Inferior parietal cortex (tissue), 1 donor: ENCODE measurements around the gene ABHD12.

Experiments
- DNase-seq: peaks from one replicate; pipeline ENCODE4 v3.0.0-alpha.2; 2016; ENCODE audit errors: extremely low spot score

ABHD12 gene

GRCh38 chr20:25382704-25383370, 7.8 kb downstream of the ABHD12 start:
- no peak for DNase-seq

DNA sequence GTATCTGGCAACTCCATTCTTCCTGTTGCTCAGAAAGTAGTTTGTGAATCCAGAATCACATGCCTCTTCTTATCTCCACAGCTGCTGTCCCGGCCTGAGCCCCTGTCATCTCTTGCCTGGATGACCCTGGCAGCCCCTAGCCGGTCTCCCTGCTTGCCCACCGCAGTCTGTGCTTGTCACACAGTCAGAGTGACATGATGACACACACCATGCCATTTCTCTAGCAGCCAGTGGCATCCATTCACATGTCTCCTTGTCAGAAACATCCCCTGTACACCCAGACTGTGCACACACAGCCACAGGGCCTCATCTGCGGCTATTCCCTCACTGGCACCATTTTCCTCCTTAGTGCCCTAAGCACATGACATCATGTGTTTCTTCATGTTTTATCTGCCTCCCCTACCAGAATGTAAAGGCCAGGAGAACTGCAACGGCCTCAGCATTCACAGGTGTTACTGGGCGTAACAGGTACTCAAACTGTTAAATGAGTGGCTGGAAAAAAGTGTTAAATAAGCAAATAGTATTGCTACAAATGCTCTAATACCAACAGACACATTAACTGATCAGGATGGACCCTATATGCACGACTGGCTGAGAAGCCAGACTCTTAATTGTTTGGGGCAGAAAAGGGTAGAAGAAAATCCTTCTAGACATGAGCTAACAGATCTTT, 9.6 kb downstream of the ABHD12 start:
- DNase-seq, result no peak

GRCh38 chr20:25378884-25379733, 11.5 kb downstream of the ABHD12 start:
- DNase-seq, result no peak

GRCh38 chr20:25378189-25378883, 12.3 kb downstream of the ABHD12 start:
- no peak for DNase-seq

GRCh38 chr20:25376886-25377285, 13.7 kb downstream of the ABHD12 start:
- DNase-seq, result no peak

GRCh38 chr20:25376236-25376635, 14.4 kb downstream of the ABHD12 start:
- DNase-seq, result no peak

DNA sequence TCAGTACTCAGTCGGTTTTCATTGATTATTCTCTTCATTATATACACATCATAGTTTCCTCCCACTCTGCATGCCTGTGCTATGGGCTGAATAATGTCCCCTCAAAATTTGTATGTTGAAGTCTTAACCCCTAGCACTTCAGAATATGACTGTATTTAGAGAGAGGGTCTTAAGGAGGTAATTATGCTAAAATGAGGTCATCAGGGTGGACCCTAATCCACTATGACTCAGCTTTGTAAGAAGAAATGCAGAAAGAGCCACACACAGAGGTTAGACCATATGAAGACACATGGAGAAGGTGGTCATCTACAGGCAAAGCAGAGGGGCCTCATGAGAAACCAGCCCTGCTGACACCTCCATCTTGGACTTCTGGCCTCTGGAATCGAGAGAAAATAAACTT, 15.8 kb downstream of the ABHD12 start:
- no peak for DNase-seq

DNA sequence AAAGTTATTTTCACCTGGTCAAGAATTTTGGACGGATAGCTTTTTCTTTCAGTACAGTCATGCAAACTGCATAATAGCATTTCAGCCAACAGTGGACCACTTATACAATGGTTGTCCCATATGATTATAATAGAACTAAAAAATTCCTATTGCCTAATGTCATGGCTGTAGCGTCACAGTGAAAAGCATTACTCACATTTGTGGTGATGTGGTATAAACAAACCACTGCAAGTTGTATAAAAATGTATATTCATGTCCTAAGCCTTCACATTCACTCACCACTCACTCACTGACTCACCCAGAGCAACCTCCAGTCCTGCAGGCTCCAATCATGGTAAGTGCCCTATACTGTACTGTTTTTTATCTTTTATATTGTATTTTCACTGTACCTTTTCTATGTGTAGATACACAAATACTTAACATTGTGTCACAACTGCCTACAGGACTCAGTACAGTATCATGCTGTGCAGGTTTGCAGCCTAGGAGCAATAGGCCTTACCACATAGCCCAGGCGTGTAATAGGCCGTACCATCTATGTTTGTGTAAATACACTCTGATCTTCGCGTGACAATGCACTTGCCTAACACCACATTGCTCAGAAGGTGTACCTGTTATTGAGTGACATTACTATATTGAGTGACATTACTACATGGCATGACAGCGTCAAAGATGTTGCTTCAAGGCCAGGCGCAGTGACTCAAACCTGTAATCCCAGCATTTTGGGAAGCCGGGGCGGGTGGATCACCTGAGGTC, 17.9 kb downstream of the ABHD12 start:
- no peak for DNase-seq

DNA sequence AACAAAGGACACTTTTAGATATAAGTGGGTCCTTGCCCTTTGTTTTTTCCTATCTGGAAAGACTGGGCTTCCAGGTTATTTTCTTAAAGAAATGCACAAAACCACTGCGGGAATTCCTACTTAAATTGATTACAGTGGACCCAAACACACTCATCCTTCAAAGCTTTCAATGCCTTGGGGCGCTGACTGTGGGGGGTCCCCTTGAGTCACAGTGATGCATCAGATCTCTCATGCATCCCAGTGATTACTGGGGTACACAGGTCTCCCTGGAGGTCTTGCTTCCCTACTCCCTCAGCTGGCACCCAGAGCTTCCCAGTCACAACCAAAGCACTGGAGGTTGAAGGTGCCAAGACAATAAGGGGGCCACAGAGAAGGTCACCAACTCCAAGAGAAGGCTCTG, 20.7 kb downstream of the ABHD12 start:
- no peak for DNase-seq

GRCh38 chr20:25369529-25369928, 21.1 kb downstream of the ABHD12 start:
- no peak for DNase-seq

DNA sequence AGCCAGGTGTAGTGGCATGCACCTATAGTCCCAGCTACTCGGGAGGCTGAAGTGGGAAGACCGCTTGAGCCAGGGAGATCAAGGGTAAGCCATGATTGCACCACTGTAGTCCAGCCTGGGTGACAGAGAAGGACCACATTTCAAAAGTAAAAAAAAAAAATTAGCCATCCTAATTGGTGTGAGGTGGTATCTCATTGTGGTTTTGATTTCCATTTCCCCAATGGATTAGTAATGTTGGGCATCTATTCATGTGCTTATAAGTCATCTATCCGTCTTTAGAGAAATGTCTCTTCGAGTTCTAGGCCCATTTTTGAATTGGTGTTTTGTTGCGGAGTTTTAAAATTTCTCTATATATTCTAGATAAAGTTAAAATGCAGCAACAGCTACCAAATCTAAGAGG, 21.7 kb downstream of the ABHD12 start:
- DNase-seq, result no peak

DNA sequence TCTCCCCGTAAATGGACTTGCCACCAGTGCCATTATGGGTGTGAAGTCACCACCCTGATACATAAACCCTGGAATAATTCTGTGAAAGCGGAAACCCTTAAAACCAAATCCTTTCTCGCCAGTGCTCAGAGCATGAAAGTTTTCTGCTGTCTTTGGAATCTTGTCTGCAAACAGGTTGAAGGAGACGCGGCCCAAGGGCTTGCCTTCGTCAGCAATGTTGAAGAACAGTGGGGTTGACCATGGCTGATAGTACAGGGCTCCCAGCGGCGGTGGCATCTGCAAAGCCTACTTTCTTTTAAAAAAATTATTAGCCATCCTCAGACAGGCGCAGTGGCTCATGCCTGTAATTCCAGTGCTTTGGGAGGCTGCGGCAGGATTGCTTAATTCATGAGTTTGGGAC, 22.1 kb downstream of the ABHD12 start:
- no peak for DNase-seq

- DNase-seq, result no peak
These were observed 25.5 kb downstream of the ABHD12 start for GRCh38 chr20:25364879-25365699.

DNA sequence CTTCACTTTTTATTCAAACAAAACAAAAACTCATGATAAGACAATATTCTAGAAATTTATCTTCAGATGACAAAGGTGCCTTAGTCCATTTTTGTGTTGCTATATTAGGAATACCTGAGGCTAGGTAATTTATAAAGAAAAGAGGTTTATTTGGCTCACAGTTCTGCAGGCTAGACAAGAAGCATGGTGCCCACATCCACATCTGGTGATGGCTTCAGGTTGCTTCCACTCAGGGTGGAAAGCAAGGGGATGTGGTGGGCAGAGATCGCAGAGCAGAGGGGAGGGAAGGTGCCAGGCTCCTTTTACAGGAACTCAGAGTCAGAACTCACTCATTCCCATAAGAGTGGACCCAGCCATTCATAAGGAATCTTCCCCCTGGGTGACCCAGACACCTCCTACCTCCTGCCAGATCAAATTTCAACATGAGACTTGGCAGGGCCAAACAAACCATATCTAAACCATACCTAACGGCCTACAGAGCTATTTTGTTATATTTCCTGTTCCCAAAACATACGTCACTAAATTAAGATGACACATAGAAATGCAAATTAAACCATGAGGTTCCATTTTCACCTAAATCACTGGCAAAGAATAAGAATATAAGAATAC, 26.4 kb downstream of the ABHD12 start:
- DNase-seq, result no peak

- DNase-seq, result no peak
These were observed 29.4 kb downstream of the ABHD12 start for GRCh38 chr20:25361287-25361683.

GRCh38 chr20:25360631-25361286, 29.9 kb downstream of the ABHD12 start:
- no peak for DNase-seq

- no peak for DNase-seq
These were observed 34.2 kb downstream of the ABHD12 start for GRCh38 chr20:25356271-25356933.

DNA sequence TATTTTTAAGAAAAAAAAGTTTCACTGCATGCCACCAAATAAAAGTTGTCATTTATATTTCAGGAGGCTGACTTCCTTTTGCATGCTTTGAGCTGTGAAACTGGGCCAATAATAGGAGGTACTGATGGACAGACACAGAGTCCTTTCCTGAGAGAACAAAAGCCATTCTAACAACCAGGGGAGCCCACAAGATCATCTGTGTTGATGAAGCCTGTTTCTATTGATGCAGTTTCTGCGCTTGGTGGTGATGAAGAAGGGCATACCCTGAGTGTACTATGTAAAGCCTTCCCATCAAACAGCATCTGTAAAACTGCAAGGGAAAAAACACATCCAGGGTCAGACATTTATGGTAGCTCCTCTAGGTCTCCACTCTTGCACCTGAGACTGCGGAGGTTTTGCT, 34.8 kb downstream of the ABHD12 start:
- DNase-seq, result no peak

GRCh38 chr20:25355011-25355595, 35.5 kb downstream of the ABHD12 start:
- DNase-seq, result no peak
